HCT116 (cell line): ENCODE results near the gene LAGE3.

Experiments
- EGR1 ChIP-seq: IDR thresholded peaks from 2 replicates; pipeline ENCODE4 v1.6.1; 2012; ENCODE audit warnings: low read depth
- EZH2 ChIP-seq: fragments of 200-600 bp; sonication (generic); IDR thresholded peaks from 2 replicates; pipeline ENCODE4 v1.6.1; 2017; ENCODE audit warnings: antibody characterized with exemption, mixed run types
- EZH2phosphoT487 ChIP-seq: fragments of 200-600 bp; IDR thresholded peaks from 2 replicates; pipeline ENCODE4 v1.6.1; 2018; ENCODE audit warnings: antibody characterized with exemption, borderline replicate concordance
- POLR2A ChIP-seq: IDR thresholded peaks from 2 replicates; pipeline ENCODE4 v1.7.0; 2011; ENCODE audit warnings: borderline replicate concordance; ENCODE audit not compliant: insufficient read depth, insufficient read length; ENCODE audit errors: extremely low read depth
- POLR2AphosphoS5 ChIP-seq: IDR thresholded peaks from 2 replicates; pipeline ENCODE4 v1.6.1; 2011; ENCODE audit warnings: mild to moderate bottlenecking, low read depth, low read length, moderate library complexity
- RAD21 ChIP-seq: IDR thresholded peaks from 2 replicates; pipeline ENCODE4 v1.6.1; 2012; ENCODE audit warnings: low read depth, mild to moderate bottlenecking
- YY1 ChIP-seq: IDR thresholded peaks from 2 replicates; pipeline ENCODE4 v1.6.1; 2011; ENCODE audit warnings: low read length, low read depth, moderate library complexity, mild to moderate bottlenecking; ENCODE audit not compliant: insufficient replicate concordance; ENCODE audit errors: extremely low read depth
- ZNF274 ChIP-seq: fragments of 200-500 bp; sonication (Bioruptor generic); IDR thresholded peaks from 2 replicates; pipeline ENCODE4 v1.6.1; 2014; ENCODE audit warnings: mild to moderate bottlenecking, low read depth, low read length, inconsistent platforms
- TF ChIP-seq, protein P1 (sequence below), 3 experiments: fragments of 200-600 bp in 1 of 3; sonication (generic) in 1 of 3; IDR thresholded peaks in 2 of 3; conservative IDR thresholded peaks in 1 of 3; 2 replicates each; pipeline ENCODE4 v1.5.1; 2012 to 2017; ENCODE audit warnings: low read depth in 2 of 3, low read length in 2 of 3, antibody characterized with exemption in 1 of 3, borderline replicate concordance in 1 of 3, control low read depth in 1 of 3, mild to moderate bottlenecking in 1 of 3, mixed read lengths in 1 of 3, mixed run types in 1 of 3, moderate library complexity in 1 of 3; ENCODE audit not compliant: insufficient read depth in 1 of 3
- TF ChIP-seq, protein P2 (sequence below): IDR thresholded peaks from 2 replicates; pipeline ENCODE4 v1.6.1; 2012

DNA sequence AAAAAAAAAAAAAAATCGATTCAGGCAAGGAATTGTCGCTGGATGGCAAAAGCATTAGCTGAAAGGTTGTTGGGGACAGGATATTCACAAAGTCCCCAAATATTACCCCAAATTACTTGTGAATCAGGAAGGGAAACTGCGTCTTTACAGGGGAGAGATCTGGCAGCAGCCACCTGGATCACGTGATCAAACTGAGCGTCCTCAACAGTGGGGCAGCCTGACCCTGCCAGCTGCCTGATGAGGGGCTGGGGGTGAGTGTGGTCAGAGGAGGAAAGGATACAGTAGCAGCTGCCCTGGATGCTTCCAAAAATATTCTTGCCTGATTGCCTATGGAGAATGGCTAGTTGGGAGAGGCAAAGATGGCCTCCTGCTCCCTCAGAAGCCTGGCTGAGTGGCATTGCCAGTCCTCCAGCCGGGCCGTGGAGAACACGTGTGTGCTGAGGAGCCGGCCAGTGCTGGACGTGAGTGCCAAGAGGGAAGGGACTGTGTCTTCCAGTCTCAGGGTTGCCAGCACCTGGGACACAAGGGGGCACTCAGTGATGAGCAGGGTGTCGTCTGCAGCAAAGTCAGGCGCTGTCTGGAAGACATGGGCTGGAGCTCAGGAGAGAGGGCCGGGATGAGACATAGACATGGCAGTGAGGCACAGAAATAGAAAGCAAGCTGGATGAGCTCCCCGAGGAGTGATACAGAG is 3.0 kb upstream of the LAGE3 start:
- TF ChIP-seq RAD21 (no peak), EGR1 (no peak), ZNF274 (no peak), POLR2AphosphoS5 (no peak), POLR2A (no peak), YY1 (no peak), EZH2 (no peak), EZH2phosphoT487 (no peak)
- TF ChIP-seq, protein P1, sequence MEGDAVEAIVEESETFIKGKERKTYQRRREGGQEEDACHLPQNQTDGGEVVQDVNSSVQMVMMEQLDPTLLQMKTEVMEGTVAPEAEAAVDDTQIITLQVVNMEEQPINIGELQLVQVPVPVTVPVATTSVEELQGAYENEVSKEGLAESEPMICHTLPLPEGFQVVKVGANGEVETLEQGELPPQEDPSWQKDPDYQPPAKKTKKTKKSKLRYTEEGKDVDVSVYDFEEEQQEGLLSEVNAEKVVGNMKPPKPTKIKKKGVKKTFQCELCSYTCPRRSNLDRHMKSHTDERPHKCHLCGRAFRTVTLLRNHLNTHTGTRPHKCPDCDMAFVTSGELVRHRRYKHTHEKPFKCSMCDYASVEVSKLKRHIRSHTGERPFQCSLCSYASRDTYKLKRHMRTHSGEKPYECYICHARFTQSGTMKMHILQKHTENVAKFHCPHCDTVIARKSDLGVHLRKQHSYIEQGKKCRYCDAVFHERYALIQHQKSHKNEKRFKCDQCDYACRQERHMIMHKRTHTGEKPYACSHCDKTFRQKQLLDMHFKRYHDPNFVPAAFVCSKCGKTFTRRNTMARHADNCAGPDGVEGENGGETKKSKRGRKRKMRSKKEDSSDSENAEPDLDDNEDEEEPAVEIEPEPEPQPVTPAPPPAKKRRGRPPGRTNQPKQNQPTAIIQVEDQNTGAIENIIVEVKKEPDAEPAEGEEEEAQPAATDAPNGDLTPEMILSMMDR (IDR thresholded peaks at IDR 0.05 in 2 of 3, conservative IDR thresholded peaks at IDR 0.05 in 1 of 3; ENCODE audit: borderline replicate concordance in 1 of 3, insufficient read depth in 1 of 3, low read depth in 2 of 3, low read length in 2 of 3): no peak
- TF ChIP-seq, protein P2, sequence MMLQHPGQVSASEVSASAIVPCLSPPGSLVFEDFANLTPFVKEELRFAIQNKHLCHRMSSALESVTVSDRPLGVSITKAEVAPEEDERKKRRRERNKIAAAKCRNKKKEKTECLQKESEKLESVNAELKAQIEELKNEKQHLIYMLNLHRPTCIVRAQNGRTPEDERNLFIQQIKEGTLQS: no peak
